D721Med (cell line): ENCODE measurements around the gene LPXN.
"Not testable (repeated sequence)": the region's sequence is repeated elsewhere in the genome, so short reads cannot be mapped to it uniquely, and the experiment has no call there.

ENCODE experiments used
- DNase-seq: peaks from one replicate; pipeline ENCODE4 v3.0.0; 2011; ENCODE audit warnings: low spot score; ENCODE audit not compliant: insufficient read length
- FAIRE-seq: peaks from 2 replicates; lab custom pipeline; 2011; peaks lifted over from hg19 to GRCh38; lab: Jason Lieb, UNC
- CTCF ChIP-seq: IDR thresholded peaks from 2 replicates; pipeline ENCODE4 v1.5.1; 2012; ENCODE audit warnings: mild to moderate bottlenecking, control low read depth; ENCODE audit not compliant: insufficient read depth; ENCODE audit errors: missing control alignments

Gene LPXN

GRCh38 chr11:58573451-58574104 lies 2.1 kb downstream of the LPXN start:
- DNase-seq (no peak), FAIRE-seq (no peak)
- no peak for TF ChIP-seq CTCF

- FAIRE-seq, DNase-seq: not testable (repeated sequence)
Measured at GRCh38 chr11:58572906-58573305, 2.8 kb downstream of the LPXN start.

- TF ChIP-seq CTCF = peak; percentile 60
- DNase-seq (no peak), FAIRE-seq (no peak)
Measured at GRCh38 chr11:58567889-58568512, 7.7 kb downstream of the LPXN start.

- TF ChIP-seq CTCF = no peak
- DNase-seq = no peak
- FAIRE-seq = no peak
Measured at GRCh38 chr11:58564231-58564630, 11.4 kb downstream of the LPXN start.

GRCh38 chr11:58562375-58562800 lies 13.3 kb downstream of the LPXN start:
- no peak for FAIRE-seq
- TF ChIP-seq CTCF = no peak

GRCh38 chr11:58561394-58562098 lies 14.1 kb downstream of the LPXN start:
- no peak for FAIRE-seq
- TF ChIP-seq CTCF = no peak

More at GRCh38 chr11:58562375-58562800, 13.3 kb downstream of the LPXN start:
- no peak for DNase-seq

GRCh38 chr11:58560842-58561241 lies 14.8 kb downstream of the LPXN start:
- no peak for DNase-seq
- no peak for FAIRE-seq
- TF ChIP-seq CTCF = no peak

More at GRCh38 chr11:58561394-58562098, 14.1 kb downstream of the LPXN start:
- DNase-seq = no peak
